Measurements from ENCODE around the gene BTLA. TPM values are rescaled to one million over a fixed set of nuclear protein-coding genes. Genes with fewer than 3 reads are reported as not detected.
"Not testable (repeated sequence)": the region's sequence is repeated elsewhere in the genome, so short reads cannot be mapped to it uniquely, and the experiment has no call there.

The BTLA gene
- polyA plus RNA-seq, 1 experiment: not detected

DNA sequence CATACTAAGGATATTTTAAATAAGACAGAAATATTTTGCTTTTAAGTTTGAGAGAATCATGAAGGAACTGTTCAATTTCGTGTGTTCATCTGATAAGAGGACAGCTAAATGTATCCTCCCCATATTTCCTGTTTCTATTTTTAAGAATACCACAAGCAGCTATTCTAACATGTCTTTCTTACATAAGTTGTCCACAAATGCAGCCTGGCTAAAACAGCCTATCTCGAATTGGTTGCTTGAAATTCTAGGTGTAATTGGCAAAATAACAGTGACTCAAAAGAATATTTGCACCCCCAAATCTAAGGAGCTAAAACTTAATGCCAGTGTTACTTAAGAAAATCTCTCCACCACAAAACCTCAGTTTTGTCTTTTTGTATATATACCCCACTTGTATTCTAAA is 35.0 kb downstream of the BTLA start:
- Histone ChIP-seq H3K27me3 (ENCODE audit: control insufficient read depth, insufficient read depth, low read length) (no peaks in the 10 kb centered on the region), H3K36me3 (ENCODE audit: control insufficient read depth, insufficient read depth, low read length) (no peaks in the 10 kb centered on the region), H3K4me3 (ENCODE audit: low read depth, low read length) (no peak overlapping the region)
- TF ChIP-seq, protein P1, sequence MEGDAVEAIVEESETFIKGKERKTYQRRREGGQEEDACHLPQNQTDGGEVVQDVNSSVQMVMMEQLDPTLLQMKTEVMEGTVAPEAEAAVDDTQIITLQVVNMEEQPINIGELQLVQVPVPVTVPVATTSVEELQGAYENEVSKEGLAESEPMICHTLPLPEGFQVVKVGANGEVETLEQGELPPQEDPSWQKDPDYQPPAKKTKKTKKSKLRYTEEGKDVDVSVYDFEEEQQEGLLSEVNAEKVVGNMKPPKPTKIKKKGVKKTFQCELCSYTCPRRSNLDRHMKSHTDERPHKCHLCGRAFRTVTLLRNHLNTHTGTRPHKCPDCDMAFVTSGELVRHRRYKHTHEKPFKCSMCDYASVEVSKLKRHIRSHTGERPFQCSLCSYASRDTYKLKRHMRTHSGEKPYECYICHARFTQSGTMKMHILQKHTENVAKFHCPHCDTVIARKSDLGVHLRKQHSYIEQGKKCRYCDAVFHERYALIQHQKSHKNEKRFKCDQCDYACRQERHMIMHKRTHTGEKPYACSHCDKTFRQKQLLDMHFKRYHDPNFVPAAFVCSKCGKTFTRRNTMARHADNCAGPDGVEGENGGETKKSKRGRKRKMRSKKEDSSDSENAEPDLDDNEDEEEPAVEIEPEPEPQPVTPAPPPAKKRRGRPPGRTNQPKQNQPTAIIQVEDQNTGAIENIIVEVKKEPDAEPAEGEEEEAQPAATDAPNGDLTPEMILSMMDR (IDR thresholded peaks at IDR 0.05; ENCODE audit: insufficient read depth, low read depth, low read length): no peak
- CTCF ChIA-PET: no interaction called here
- DNase-seq (ENCODE audit: low read depth): no peak
- POLR2A ChIA-PET: no interaction called here

DNA sequence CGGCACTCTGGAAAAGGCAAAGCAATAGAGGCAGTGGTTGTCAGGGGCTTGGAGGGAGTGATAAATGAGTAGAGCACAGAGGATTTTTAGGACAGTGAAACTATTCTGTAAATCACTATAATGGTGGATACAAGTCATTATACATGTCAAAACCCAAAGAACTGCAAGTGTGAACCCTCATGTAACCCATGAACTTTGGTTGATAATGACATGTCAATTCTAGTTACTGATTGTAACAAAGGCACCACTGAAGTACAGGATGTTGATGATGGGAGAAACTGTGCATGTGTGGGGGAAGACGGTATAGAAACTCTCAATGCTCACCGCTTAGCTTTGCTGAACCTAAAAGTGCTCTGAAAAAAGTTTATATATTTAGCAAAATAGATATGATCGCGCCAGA is 36.0 kb downstream of the BTLA start:
- TF ChIP-seq, protein P1 (IDR thresholded peaks at IDR 0.05; ENCODE audit: insufficient read depth, low read depth, low read length): no peak
- POLR2A ChIA-PET: no interaction called here

DNA sequence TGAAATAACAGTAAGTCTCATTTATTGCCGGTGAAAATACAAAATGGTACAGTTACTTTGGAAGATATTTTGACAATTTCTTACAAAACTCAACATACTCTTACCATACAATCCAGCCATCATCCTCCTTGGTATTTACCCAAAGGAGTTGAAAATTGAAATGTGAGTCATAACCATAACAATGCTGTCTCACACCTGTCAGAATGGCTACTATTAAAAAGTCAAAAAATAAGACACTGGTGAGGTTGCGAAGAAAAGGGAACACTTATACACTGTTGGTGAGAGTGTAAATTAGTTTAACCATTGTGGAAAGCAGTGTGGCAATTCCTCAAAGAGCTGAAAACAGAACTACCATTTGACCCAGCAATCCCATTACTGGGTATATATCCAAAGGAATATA is 37.5 kb downstream of the BTLA start:
- DNase-seq (ENCODE audit: low read depth); H3K36me3 ChIP-seq (ENCODE audit: control insufficient read depth, insufficient read depth, low read length); POLR2A ChIA-PET; H3K4me3 ChIP-seq (ENCODE audit: low read depth, low read length); CTCF ChIA-PET; H3K27me3 ChIP-seq (ENCODE audit: control insufficient read depth, insufficient read depth, low read length): not testable (repeated sequence)

More for the DNA sequence above, 36.0 kb downstream of the BTLA start:
- no peak for DNase-seq (ENCODE audit: low read depth)
- no peak overlapping the region for H3K4me3 ChIP-seq (ENCODE audit: low read depth, low read length)
- CTCF ChIA-PET: no interaction called here
- no peaks in the 10 kb centered on the region for H3K36me3 ChIP-seq (ENCODE audit: control insufficient read depth, insufficient read depth, low read length)
- H3K27me3 ChIP-seq (ENCODE audit: control insufficient read depth, insufficient read depth, low read length): no peaks in the 10 kb centered on the region

DNA sequence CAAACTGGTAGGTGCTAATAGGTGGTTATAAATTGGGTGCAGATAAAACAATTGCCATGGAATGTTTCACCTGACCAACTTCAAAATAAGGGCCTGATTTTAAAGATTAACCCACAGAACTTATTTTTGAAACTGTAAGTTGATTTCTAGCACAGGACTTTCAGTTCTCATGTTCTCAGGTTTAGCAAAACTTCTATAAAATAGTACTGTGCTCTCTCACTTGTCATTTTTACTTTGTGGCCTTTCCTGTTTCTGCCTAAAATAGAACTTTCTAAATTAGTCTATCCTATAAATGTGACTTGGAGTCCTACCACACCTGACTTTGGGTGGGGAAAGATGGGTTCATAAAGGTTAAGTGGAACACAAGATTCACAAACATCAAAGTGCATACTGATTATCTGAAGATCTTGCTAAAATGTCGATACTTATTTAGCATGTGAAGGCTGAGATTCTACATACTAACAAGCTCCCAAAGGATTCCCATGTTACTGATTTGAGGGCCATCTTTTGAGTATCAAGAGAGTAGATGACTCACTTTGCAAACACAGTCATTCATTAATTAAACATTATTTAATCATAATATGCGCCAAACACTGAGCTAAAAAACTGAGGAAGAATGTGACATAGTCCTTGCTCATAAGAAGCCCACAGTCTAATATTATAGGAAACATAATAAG is 38.6 kb downstream of the BTLA start:
- Histone ChIP-seq H3K4me3 (ENCODE audit: low read depth, low read length) (no peak overlapping the region), H3K36me3 (ENCODE audit: control insufficient read depth, insufficient read depth, low read length) (no peaks in the 10 kb centered on the region), H3K27me3 (ENCODE audit: control insufficient read depth, insufficient read depth, low read length) (peaks cover 2% of the 10 kb centered on the region; the same call in 1 of the 2 replicates)
- CTCF ChIA-PET: no interaction called here
- TF ChIP-seq, protein P1 (IDR thresholded peaks at IDR 0.05; ENCODE audit: insufficient read depth, low read depth, low read length): no peak
- DNase-seq (ENCODE audit: low read depth): no peak
- POLR2A ChIA-PET: no interaction called here

DNA sequence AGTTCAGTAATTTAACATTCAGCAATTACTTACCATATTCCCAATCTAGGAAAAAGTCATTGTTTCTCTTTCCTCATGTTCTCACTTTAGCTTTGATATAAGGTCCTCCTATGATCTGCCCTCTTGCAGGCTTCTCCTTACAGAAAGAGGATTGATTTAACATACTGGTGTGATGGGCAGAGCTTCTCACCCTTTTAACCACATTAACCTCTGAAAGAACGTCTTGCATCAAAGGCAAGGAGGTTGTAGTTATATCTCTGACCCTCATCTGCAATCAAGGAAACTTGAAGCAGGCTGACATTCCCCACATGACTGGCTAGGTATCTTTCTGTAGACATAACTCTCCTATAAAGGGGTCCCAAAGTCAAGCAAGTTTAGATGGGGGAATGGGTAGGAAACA is 39.5 kb downstream of the BTLA start:
- ChIA-PET POLR2A (no interaction called here), CTCF (no interaction called here)
- Histone ChIP-seq H3K36me3 (ENCODE audit: control insufficient read depth, insufficient read depth, low read length) (no peaks in the 10 kb centered on the region), H3K27me3 (ENCODE audit: control insufficient read depth, insufficient read depth, low read length) (peaks cover 2% of the 10 kb centered on the region; the same call in 1 of the 2 replicates), H3K4me3 (ENCODE audit: low read depth, low read length) (no peak overlapping the region)
- TF ChIP-seq, protein P1 (IDR thresholded peaks at IDR 0.05; ENCODE audit: insufficient read depth, low read depth, low read length): no peak
- no peak for DNase-seq (ENCODE audit: low read depth)

DNA sequence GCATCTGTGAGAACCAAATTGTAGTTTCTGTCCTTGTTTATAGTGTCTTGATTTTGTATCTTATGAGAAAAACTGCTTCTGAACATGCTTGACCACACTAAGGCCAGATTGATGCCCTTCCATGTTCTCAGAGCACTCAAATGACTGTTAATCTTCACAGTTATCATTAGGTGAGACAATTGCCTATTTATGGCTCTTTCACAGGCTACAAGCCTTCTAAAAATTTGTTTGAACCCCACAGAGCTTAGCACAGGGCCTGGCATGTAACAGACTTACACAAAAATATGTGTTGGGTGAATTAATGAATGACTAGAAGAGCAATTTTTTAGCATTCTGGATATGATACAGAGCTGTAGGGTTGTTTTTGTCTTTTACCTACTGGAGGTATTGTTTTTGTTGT is 43.1 kb downstream of the BTLA start:
- POLR2A ChIA-PET: no interaction called here
- TF ChIP-seq, protein P1 (IDR thresholded peaks at IDR 0.05; ENCODE audit: insufficient read depth, low read depth, low read length): no peak
- Histone ChIP-seq H3K4me3 (ENCODE audit: low read depth, low read length) (no peak overlapping the region), H3K36me3 (ENCODE audit: control insufficient read depth, insufficient read depth, low read length) (no peaks in the 10 kb centered on the region), H3K27me3 (ENCODE audit: control insufficient read depth, insufficient read depth, low read length) (peaks cover 2% of the 10 kb centered on the region; the same call in 1 of the 2 replicates)
- CTCF ChIA-PET: no interaction called here
- DNase-seq (ENCODE audit: low read depth): no peak

Measured in BJ (cell line).